ENCODE data around the gene FN3K. TPM values are rescaled to one million over a fixed set of nuclear protein-coding genes. Genes with fewer than 3 reads are reported as not detected.
"Not testable (repeated sequence)": the region's sequence is repeated elsewhere in the genome, so short reads cannot be mapped to it uniquely, and the experiment has no call there.

The FN3K gene
- total RNA-seq, 2 donors from 2014 or later = 46.9 to 69.5 TPM

DNA sequence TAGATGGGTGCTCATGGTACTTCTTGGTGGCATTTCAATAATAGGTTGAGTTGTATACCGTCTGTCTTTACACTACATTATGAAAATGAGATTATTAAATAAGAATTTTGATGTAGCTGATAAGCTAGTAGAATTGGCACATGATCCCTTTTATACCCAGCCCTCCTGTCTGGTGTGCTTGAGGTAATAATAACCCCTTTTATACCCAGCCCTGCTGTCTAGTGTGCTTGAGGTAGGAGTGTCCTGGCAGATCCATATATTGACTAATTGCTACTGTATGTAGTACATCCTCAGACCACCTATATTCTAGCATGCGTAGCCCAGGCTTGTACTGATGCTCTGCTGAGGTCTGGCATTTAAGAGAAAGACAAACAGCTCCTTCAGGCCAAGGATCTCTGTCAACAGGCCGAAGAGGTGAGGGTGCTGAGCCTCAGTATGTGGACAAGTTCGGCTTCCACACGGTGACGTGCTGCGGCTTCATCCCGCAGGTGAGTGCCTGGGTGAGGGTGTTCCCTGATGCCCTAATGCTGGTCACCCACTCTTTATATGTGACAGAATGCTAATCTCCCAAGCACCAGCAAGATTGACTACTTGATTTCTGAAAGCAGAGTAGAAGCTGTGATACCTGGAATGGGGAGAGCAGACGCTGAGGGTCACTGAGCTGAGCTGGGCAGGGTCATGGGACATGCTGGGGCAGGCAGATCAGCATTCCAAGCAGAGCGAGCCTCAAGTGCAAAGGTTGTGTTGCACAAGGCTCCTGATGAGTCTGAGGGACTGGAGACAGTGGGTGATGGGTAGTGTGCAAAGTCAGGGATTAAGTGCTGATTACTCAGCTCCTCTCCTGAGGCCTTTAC lies 5.7 kb downstream of the FN3K start:
- intact Hi-C loops (cut with DNase I) = no loop called here
- Histone ChIP-seq H3K9me3 (no peaks in the 10 kb centered on the region), H3K36me3 (peaks cover 5% of the 10 kb centered on the region), H3K27me3 (no peaks in the 10 kb centered on the region), H3K9ac (ENCODE audit: low read depth in 2 of 2, low read length in 2 of 2) (no peak overlapping the region), H3K4me3 (no peak overlapping the region), H3K4me1 (no peaks in the 10 kb centered on the region), H3K27ac (no peak overlapping the region)
- TF ChIP-seq CTCF (IDR thresholded peaks at IDR 0.05) = no peak
- no peak for DNase-seq

GRCh38 chr17:82743344-82744219 lies 8.2 kb downstream of the FN3K start:
- no peaks in the 10 kb centered on the region for H3K9me3 ChIP-seq
- no peak overlapping the region for H3K9ac ChIP-seq (ENCODE audit: low read depth in 2 of 2, low read length in 2 of 2)
- DNase-seq = no peak
- H3K27me3 ChIP-seq = no peaks in the 10 kb centered on the region
- no peak overlapping the region for H3K27ac ChIP-seq
- H3K36me3 ChIP-seq = peaks cover 5% of the 10 kb centered on the region
- intact Hi-C loops (cut with DNase I) = no loop called here
- no peak for TF ChIP-seq CTCF (IDR thresholded peaks at IDR 0.05)
- no peaks in the 10 kb centered on the region for H3K4me1 ChIP-seq
- H3K4me3 ChIP-seq = no peak overlapping the region

DNA sequence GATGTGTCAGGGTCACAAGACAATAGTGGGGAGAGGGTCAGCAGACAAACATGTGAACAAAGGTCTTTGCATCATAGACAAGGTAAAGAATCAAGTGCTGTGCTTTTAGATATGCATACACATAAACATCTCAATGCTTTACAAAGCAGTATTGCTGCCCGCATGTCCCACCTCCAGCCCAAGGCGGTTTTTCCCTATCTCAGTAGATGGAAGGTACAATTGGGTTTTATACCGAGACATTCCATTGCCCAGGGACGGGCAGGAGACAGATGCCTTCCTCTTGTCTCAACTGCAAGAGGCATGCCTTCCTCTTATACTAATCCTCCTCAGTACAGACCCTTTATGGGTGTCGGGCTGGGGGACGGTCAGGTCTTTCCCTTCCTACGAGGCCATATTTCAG lies 9.3 kb downstream of the FN3K start:
- intact Hi-C loops (cut with DNase I); DNase-seq; H3K9ac ChIP-seq (ENCODE audit: low read depth in 2 of 2, low read length in 2 of 2); H3K4me3 ChIP-seq; H3K27me3 ChIP-seq; H3K4me1 ChIP-seq; H3K36me3 ChIP-seq; H3K27ac ChIP-seq; H3K9me3 ChIP-seq: not testable (repeated sequence)

GRCh38 chr17:82745524-82745923 lies 10.1 kb downstream of the FN3K start:
- intact Hi-C loops (cut with DNase I) = no loop called here
- H3K9ac ChIP-seq (ENCODE audit: low read depth in 2 of 2, low read length in 2 of 2) = no peak overlapping the region
- H3K4me1 ChIP-seq = no peaks in the 10 kb centered on the region
- no peak for TF ChIP-seq CTCF (IDR thresholded peaks at IDR 0.05)
- H3K27ac ChIP-seq = no peak overlapping the region
- no peaks in the 10 kb centered on the region for H3K9me3 ChIP-seq
- H3K4me3 ChIP-seq = no peak overlapping the region
- H3K36me3 ChIP-seq = peaks cover 1% of the 10 kb centered on the region
- no peaks in the 10 kb centered on the region for H3K27me3 ChIP-seq
- no peak for DNase-seq

DNA sequence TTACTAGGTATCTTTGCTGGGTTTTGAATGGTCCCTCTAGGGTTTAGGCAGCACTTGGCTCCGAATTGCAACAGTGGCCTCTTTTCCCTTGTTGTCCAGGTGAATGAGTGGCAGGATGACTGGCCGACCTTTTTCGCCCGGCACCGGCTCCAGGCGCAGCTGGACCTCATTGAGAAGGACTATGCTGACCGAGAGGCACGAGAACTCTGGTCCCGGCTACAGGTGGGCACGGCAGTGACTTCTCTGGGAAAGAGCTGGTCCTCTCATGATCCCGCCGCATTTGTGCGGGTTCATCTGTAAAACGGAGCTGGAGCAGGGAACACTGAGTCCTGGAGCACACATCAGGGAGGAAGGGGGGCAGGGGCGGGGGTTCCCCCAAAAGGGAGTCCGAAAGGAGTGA lies 13.3 kb downstream of the FN3K start:
- Histone ChIP-seq H3K9ac (ENCODE audit: low read depth in 2 of 2, low read length in 2 of 2) (no peak overlapping the region), H3K27me3 (no peaks in the 10 kb centered on the region), H3K36me3 (no peaks in the 10 kb centered on the region), H3K4me3 (no peak overlapping the region), H3K9me3 (no peaks in the 10 kb centered on the region), H3K27ac (no peak overlapping the region), H3K4me1 (peaks cover 4% of the 10 kb centered on the region)
- TF ChIP-seq CTCF (IDR thresholded peaks at IDR 0.05) = no peak
- no peak for DNase-seq
- intact Hi-C loops (cut with DNase I) = no loop called here

Data from colonic mucosa (tissue), 4 donors.